Endothelial cell (in vitro differentiated cells): Measurements from ENCODE around the gene TAF1C. TPM values are rescaled to one million over a fixed set of nuclear protein-coding genes. Genes with fewer than 3 reads are reported as not detected.

Source experiments
- DNase-seq: peaks from one replicate; pipeline ENCODE4 v3.0.0; 2021; ENCODE audit warnings: low spot score
- H3K27ac Mint-ChIP-seq: one replicate; pipeline ENCODE4 v1.8.0; 2021; ENCODE audit warnings: mixed read lengths, inconsistent platforms; ENCODE audit not compliant: unreplicated experiment
- H3K27me3 Mint-ChIP-seq: one replicate; pipeline ENCODE4 v1.8.0; 2021; ENCODE audit warnings: mild to moderate bottlenecking, moderate library complexity, mixed read lengths, inconsistent platforms; ENCODE audit not compliant: unreplicated experiment
- H3K36me3 Mint-ChIP-seq: one replicate; pipeline ENCODE4 v1.8.0; 2021; ENCODE audit warnings: mild to moderate bottlenecking, low read depth, mixed read lengths, inconsistent platforms; ENCODE audit not compliant: unreplicated experiment
- H3K4me1 Mint-ChIP-seq: one replicate; pipeline ENCODE4 v1.8.0; 2021; ENCODE audit warnings: mild to moderate bottlenecking, mixed read lengths, inconsistent platforms; ENCODE audit not compliant: unreplicated experiment
- H3K4me3 Mint-ChIP-seq: one replicate; pipeline ENCODE4 v1.8.0; 2021; ENCODE audit warnings: mild to moderate bottlenecking, mixed read lengths, inconsistent platforms; ENCODE audit not compliant: unreplicated experiment
- H3K9me3 Mint-ChIP-seq: one replicate; pipeline ENCODE4 v1.8.0; 2021; ENCODE audit warnings: mixed read lengths, inconsistent platforms; ENCODE audit not compliant: unreplicated experiment
- total RNA-seq: library from RNA; stranded (reverse); fragmentation: NEBNext Ultra II Directional; extraction: Animal tissue kit (Norgen Biotek cat#: 25700); gene quantifications from one replicate; pipeline ENCODE4 v1.2.1, GENCODE V29; 2021; ENCODE audit not compliant: unreplicated experiment
- TF ChIP-seq, protein P1 (sequence below): fragments of 200-600 bp; sonication (generic); IDR thresholded peaks from one replicate; pipeline ENCODE4 v1.5.0; 2021; ENCODE audit warnings: antibody characterized with exemption; ENCODE audit not compliant: unreplicated experiment

The TAF1C gene
- total RNA-seq, 1 donor from 2014 or later, result 73.6 TPM

DNA sequence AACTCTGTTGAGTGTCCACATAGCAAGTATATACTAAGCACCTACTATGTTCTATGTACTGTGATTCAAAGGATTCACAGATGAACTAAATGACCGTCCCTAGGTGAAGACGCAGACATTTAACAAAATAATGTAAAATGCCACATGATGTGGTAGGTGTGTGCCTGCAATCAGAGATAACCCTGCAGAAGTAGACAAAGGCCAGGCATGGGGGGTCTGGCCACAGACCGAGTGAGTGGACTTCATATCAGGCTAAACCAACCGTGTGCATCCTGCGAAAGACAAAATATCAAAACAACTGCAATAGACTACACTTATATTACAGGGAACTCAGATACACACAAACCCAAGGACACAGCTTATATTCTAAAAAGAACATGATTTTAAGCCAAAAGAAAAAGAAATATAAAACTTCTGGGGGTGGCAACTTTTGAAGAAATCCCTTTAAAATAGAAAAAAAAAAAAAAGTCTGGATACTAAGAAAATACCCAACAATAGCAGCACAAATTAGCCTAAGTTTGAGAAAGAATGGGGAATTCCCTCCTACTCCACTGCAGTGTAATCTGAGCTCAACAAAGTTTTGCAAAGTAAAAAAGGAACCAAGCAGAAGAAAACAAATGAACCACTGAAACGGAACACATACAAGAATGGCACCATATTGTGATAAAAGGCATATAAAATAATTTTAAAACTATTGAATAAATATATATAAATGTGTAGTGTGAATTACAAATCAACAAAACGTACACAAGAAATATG lies 54.2 kb downstream of the TAF1C start:
- Mint-ChIP-seq H3K27ac (no peak overlapping the region), H3K4me1 (peaks cover 6% of the 10 kb centered on the region), H3K36me3 (peaks cover 15% of the 10 kb centered on the region), H3K9me3 (no peaks in the 10 kb centered on the region), H3K4me3 (no peak overlapping the region), H3K27me3 (peaks cover 5% of the 10 kb centered on the region)
- DNase-seq, result no peak
- TF ChIP-seq, protein P1, sequence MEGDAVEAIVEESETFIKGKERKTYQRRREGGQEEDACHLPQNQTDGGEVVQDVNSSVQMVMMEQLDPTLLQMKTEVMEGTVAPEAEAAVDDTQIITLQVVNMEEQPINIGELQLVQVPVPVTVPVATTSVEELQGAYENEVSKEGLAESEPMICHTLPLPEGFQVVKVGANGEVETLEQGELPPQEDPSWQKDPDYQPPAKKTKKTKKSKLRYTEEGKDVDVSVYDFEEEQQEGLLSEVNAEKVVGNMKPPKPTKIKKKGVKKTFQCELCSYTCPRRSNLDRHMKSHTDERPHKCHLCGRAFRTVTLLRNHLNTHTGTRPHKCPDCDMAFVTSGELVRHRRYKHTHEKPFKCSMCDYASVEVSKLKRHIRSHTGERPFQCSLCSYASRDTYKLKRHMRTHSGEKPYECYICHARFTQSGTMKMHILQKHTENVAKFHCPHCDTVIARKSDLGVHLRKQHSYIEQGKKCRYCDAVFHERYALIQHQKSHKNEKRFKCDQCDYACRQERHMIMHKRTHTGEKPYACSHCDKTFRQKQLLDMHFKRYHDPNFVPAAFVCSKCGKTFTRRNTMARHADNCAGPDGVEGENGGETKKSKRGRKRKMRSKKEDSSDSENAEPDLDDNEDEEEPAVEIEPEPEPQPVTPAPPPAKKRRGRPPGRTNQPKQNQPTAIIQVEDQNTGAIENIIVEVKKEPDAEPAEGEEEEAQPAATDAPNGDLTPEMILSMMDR, result no peak

DNA sequence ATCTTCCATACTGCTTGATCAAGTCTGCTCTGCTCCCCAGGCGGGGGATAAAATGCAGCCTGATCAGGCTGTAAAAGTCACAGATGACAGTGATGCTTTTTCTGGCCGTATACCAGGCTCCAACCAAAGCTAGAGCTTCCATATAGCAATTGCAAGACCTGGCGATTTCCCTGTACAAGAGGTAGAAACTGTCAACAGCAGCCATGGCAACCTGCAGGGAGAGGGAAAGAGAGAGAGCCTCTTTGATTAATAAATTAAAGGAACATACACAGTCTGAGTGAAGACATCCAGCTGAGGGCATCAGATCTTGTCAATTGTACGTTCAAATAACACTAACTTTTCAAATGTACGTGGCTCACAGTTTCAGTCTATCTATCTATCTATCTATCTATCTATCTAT lies 55.7 kb downstream of the TAF1C start:
- no peaks in the 10 kb centered on the region for H3K9me3 Mint-ChIP-seq
- H3K4me1 Mint-ChIP-seq, result peaks cover 2% of the 10 kb centered on the region
- TF ChIP-seq, protein P1, result no peak
- no peak for DNase-seq
- H3K36me3 Mint-ChIP-seq, result peaks cover 20% of the 10 kb centered on the region
- H3K4me3 Mint-ChIP-seq, result no peak overlapping the region
- H3K27me3 Mint-ChIP-seq, result peaks cover 5% of the 10 kb centered on the region
- no peak overlapping the region for H3K27ac Mint-ChIP-seq

Other genes with a start within 250 kb of the TAF1C start
- gene OSGIN1, start 233.8 kb downstream of the TAF1C start, total RNA-seq, result 0.31 TPM
- 1.2 TPM for gene NECAB2, start 218.8 kb downstream of the TAF1C start, total RNA-seq
- gene SLC38A8, start 144.3 kb downstream of the TAF1C start, total RNA-seq, result not detected
- 79.7 TPM for gene MBTPS1, start 70.1 kb downstream of the TAF1C start, total RNA-seq
- gene HSDL1, start 41.9 kb downstream of the TAF1C start, total RNA-seq, result 50.2 TPM
- 0.18 TPM for gene DNAAF1, start 41.7 kb downstream of the TAF1C start, total RNA-seq
- 0.87 TPM for gene ADAD2, start 4.1 kb upstream of the TAF1C start, total RNA-seq
- not detected for gene KCNG4, start 53.0 kb upstream of the TAF1C start, total RNA-seq
- not detected for gene WFDC1, start 107.8 kb upstream of the TAF1C start, total RNA-seq
- 2.7 TPM for gene ATP2C2, start 181.5 kb upstream of the TAF1C start, total RNA-seq